GM10248 (cell line): ENCODE data around the gene IQUB.
"Not testable (repeated sequence)": the region's sequence is repeated elsewhere in the genome, so short reads cannot be mapped to it uniquely, and the experiment has no call there.

Source experiments
- CTCF ChIA-PET: fragments of 300-600 bp; sonication (Branson Sonifier 250); formaldehyde crosslinking; extraction: SDS; loops from one replicate; lab custom pipeline; 2021; ENCODE audit warnings: antibody characterized with exemption; lab: Yijun Ruan, JAX
- POLR2A ChIA-PET: fragments of 350-650 bp; sonication (Branson Sonifier 250); formaldehyde crosslinking; extraction: SDS; loops from one replicate; lab custom pipeline; 2020; ENCODE audit warnings: antibody characterized with exemption; lab: Yijun Ruan, JAX
- DNase-seq: peaks from one replicate; pipeline ENCODE4 v3.0.0; 2012; ENCODE audit errors: extremely low spot score
- CTCF ChIP-seq: IDR thresholded peaks from 2 replicates; pipeline ENCODE4 v1.5.1; 2012; ENCODE audit warnings: mild to moderate bottlenecking, low read depth; ENCODE audit errors: extremely low read depth, missing control alignments, control extremely low read depth

IQUB gene

DNA sequence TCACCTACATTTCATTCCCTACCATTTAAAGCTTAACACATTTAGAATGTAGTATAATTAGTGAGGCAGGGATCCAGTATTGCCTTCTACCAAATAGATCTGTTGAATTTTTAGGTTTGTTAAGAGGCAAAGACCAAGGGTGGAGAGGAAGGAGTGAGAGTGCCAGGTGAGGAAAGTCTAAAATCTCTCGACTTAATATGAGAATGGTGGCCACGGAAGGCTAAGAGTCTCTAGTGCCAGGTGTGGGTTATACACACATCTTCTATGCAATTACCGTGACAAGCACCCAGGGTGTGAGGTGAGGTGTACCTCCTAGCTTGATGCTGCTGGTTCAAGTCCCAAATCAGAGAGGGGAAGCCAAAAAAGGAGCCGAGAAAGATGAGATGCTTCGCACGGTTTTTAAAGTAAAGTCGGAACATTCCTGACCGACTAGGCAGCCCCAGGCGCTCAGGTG is 439 bp downstream of the IQUB start:
- CTCF ChIA-PET = interaction anchor here (1.1 to 2.4 kb wide), 2 partner anchors 13 to 16 kb away, joined by 3 to 6 read pairs; no protein-coding TSS in a partner anchor
- POLR2A ChIA-PET = no interaction called here
- TF ChIP-seq CTCF = no peak
- DNase-seq = no peak

DNA sequence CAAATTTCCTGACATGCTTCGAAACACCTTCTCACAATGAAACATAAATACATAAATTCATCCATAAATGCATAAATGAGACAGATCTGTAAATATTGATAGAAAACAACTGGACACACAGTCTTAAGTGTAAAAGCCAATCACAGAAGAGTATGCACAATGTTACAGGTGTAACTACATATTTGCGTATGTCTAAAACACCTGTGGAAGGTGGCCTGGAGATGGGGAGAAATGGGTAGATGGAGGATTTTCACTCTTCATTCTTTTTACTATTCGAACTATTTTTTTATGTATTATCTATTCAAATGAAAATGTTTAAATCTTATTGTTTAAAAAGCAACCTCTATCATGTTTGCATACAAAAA is 860 bp downstream of the IQUB start:
- POLR2A ChIA-PET = no interaction called here

DNA sequence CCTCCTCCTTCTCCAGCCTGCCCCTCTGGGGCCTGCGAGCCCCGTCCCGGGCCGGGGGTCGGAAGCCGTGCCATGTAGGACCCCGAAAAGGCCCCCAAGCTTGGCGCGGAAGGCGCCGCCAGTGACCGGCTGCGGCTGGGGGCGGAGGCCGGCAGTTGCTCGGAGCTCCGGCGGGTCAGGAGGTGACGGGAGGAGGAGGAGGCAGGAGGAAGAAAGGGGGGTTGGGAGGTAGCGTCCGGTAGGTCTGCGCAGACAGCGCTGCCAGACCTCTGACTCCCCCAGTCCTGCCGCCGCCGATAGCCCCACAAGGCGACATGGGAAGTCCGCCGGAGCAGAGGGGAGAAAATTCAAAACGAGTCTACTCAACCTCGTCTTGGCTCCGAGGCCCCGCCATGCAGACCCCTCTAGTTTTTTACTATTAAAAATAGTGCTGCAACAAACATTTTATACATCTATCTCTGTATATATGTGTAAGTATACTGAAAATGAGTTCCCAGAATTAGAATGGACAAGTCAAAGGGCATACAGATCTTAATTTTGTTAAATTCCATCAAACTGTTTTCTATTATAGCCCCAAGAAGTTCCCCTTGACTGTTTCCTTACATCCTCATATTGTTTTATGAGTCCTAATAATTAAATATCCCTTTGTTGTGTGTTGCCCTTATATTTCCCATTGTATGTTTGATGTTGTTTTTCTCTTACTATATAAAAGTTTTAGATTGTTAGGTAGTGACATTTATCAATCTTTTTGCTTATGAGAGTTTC is 1.4 kb downstream of the IQUB start:
- POLR2A ChIA-PET, CTCF ChIA-PET, DNase-seq: not testable (repeated sequence)

More for the DNA sequence above, 860 bp downstream of the IQUB start:
- no peak for DNase-seq
- CTCF ChIA-PET = interaction anchor here (2.4 kb wide), 1 partner anchor 16 kb away, joined by 6 read pairs; no protein-coding TSS in a partner anchor
- no peak for TF ChIP-seq CTCF

DNA sequence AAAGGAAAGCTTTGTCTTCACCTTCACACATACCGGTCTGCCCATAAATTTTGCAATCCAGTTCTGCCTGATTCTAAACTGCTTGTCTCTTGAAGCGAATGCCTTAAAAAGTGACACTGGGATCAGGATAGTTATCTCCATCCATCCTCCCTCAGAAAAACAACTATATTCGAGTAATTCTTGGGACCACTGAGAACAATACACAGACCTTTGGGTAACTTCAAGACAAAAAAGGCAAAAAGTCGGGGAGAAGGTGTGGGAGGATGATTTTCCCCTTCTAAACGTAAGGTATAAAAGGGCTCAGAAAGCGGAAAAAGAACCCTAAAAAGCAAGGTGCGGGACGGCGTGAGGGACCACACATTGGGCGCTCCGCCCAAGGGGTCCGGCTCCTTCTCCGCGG is 2.1 kb downstream of the IQUB start:
- DNase-seq, POLR2A ChIA-PET, CTCF ChIA-PET: not testable (repeated sequence)

GRCh38 chr7:123530035-123530591 is 4.3 kb downstream of the IQUB start:
- POLR2A ChIA-PET, DNase-seq: not testable (repeated sequence)
- CTCF ChIA-PET = interaction anchor here (1.2 kb wide), 1 partner anchor 35 kb away, joined by 4 read pairs; no protein-coding TSS in a partner anchor

DNA sequence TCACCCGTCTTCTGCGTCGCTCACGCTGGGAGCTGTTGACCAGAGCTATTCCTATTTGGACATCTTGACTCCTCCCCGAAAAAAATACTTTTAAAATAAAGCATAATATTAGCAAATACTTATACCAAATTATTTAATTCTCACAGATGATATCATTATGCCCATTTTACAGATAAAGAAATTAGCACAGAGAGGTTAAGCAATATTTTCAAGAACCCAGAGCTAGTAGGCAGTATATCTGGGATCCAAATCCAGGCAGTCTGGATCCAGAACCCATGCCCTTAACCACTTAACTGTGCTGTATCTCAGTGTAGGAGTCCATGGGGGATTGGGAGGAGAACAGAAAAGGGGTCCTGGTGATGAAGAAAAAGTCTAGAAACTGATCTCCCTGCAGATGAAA is 6.1 kb downstream of the IQUB start:
- no peak for TF ChIP-seq CTCF
- CTCF ChIA-PET = interaction anchor here (1.0 kb wide), 1 partner anchor 33 kb away, joined by 3 read pairs; no protein-coding TSS in a partner anchor
- peak; percentile 6 for DNase-seq
- POLR2A ChIA-PET = no interaction called here

DNA sequence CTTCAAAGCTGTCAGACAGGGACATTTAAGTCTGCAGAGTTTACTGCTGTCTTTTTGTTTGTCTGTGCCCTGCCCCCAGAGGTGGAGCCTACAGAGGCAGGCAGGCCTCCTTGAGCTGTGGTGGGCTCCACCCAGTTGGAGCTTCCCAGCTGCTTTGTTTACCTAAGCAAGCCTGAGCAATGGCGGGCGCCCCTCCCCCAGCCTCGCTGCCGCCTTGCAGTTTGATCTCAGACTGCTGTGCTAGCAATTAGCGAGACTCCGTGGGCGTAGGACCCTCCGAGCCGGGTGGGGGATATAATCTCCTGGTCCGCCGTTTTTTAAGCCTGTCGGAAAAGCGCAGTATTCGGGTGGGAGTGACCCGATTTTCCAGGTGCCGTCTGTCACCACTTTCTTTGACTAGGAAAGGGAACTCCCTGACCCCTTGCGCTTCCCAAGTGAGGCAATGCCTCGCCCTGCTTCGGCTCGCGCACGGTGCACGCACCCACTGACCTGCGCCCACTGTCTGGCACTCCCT is 6.6 kb downstream of the IQUB start:
- DNase-seq, CTCF ChIA-PET, POLR2A ChIA-PET: not testable (repeated sequence)

- DNase-seq, CTCF ChIA-PET, POLR2A ChIA-PET: not testable (repeated sequence)
These were observed 7.9 kb downstream of the IQUB start for GRCh38 chr7:123526533-123526932.

DNA sequence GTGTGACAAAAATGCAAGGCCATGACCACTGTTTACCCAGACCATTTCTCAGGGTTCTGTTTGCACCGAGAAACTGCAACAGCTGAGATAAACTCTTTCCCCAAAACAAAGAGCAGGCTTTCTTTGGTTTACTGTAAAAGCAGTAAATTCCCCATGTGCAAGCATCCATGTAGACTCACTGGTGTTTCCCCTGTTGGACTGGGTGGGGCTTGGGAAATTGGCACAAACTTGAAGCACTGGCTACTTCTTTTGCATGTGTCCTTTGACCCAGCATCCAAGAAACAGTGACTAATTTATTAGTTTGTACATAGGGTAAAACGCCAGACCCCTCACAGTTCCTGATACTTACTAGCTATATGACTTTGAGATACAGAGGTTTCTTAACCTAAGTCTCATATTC is 12.3 kb downstream of the IQUB start:
- DNase-seq = no peak
- CTCF ChIA-PET = interaction anchor here (2.1 kb wide), 1 partner anchor 27 kb away, joined by 5 read pairs; no protein-coding TSS in a partner anchor
- TF ChIP-seq CTCF = no peak
- POLR2A ChIA-PET = no interaction called here
